HG02852 (cell line): ENCODE data around the gene KCNE4.

Experiments
- ATAC-seq: cut with Tn5 transposase; IDR thresholded peaks from one replicate; pipeline ENCODE4 v1.9.1; 2021; ENCODE audit warnings: mild to moderate bottlenecking, moderate library complexity; ENCODE audit not compliant: unreplicated experiment

The KCNE4 gene

GRCh38 chr2:223039618-223040017 is 12.4 kb upstream of the KCNE4 start:
- ATAC-seq: no peak

- no peak for ATAC-seq
These were observed 11.5 kb upstream of the KCNE4 start for GRCh38 chr2:223040527-223040926.

- no peak for ATAC-seq
These were observed 10.4 kb upstream of the KCNE4 start for GRCh38 chr2:223041527-223042109.

DNA sequence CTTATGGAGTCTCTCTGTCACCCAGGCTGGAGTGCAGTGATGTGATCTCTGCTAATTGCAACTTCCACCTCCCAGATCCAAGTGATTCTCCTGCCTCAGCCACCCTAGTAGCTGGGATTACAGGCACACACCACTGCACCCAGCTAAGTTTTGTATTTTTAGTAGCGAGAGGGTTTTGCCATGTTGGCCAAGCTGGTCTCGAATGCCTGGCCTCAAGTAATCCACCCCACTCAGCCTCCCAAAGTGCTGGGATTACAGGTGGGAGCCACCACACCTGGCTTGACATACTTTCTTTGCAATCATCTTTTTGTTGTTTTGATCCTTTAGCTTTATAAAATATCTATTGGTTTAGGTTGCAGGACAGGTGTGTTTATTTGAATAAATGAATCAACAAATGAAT is 9.7 kb upstream of the KCNE4 start:
- no peak for ATAC-seq

DNA sequence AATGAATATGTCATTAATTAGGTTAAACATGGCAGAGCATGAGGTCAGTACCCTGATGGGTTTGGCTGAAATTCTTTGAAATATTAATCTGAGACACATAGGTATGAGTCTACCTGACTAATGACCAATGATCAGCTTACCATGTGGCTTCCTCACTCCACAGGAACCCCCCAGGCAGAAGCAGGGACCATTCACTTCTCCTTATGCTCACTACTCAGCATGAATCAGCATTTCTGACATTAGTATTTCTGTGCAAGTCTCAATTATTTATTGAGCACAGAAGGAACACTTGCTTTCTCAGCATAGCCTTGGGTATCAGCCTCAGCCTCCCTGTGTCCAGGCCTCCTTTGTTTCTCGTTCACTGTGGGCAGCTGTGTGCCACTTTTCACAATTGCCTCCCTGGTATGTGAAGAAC is 9.3 kb upstream of the KCNE4 start:
- no peak for ATAC-seq

GRCh38 chr2:223043164-223043941 is 8.6 kb upstream of the KCNE4 start:
- no peak for ATAC-seq

GRCh38 chr2:223044092-223044836 is 7.7 kb upstream of the KCNE4 start:
- ATAC-seq: no peak

GRCh38 chr2:223044916-223045700 is 6.9 kb upstream of the KCNE4 start:
- ATAC-seq: no peak

- ATAC-seq: no peak
These were observed 5.4 kb upstream of the KCNE4 start for GRCh38 chr2:223046470-223047040.

GRCh38 chr2:223047260-223047761 is 4.7 kb upstream of the KCNE4 start:
- ATAC-seq: no peak

- ATAC-seq: no peak
These were observed 3.5 kb upstream of the KCNE4 start for GRCh38 chr2:223048519-223048918.

GRCh38 chr2:223049356-223049755 is 2.6 kb upstream of the KCNE4 start:
- no peak for ATAC-seq

GRCh38 chr2:223050188-223050587 is 1.8 kb upstream of the KCNE4 start:
- ATAC-seq: no peak

DNA sequence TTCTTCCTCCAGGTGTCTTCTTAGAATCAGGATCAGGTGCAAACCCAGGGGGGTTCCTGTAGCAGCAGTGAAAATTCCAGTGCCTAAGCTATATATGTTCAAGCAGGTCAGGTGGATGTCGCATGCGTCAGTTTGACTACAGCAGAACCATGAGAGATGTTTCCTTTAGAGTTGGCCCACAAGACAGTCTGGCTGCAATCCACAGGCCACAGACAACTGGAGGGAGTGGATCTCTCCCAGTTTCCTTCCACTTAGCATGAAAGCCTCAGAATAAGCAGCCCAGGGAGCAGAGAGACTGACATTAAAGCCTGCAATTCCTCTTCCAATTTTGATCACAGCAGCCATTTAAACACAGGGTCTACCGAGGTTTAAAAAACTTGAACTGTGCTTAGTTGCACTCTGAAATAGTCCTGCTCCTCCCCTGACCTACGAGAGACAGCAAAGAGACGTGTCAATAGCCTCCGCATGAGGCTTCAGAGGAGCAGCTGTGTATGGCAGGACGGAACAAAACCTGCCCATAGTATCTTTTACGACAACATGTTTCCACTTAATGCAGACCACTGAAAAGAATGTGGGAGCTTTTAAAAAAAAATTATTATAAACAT is 988 bp upstream of the KCNE4 start:
- ATAC-seq: no peak

GRCh38 chr2:223052548-223053483 is 826 bp downstream of the KCNE4 start:
- ATAC-seq: no peak

- no peak for ATAC-seq
These were observed 1.6 kb downstream of the KCNE4 start for GRCh38 chr2:223053484-223054192.

DNA sequence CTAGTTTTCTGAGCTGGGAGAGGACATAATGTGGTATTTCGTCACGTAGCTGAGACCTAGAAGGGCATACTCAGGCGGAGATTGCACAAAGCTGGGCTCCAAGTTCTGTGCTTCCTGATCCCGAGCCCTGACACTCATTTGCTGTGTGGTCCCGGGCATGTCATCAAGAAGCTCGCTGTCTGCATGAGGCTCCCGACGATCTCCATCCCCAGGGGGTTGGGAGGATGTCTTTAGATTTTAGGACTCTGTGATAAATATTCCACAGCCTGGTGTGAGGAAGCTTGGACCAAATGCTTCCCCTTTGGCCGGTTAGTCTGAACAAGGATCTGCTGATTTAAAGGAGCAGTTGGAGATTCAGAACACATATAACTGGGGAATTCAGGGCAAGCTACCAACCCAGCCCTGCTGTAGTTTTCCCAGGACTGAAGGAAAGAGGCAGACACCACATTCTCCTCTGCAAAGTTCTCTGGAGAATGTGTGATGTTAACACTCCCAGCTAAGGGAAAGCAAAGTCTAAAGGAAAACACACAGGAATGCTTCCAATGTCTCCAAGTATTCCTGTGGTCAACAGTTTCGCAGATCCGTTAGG is 2.3 kb downstream of the KCNE4 start:
- no peak for ATAC-seq

GRCh38 chr2:223055140-223055539 is 3.1 kb downstream of the KCNE4 start:
- ATAC-seq: no peak
